Astrocyte of the spinal cord (primary cell): ENCODE measurements around the gene FAM124B.

ENCODE experiments used
- DNase-seq: peaks from one replicate; pipeline ENCODE4 v3.0.0; 2011; ENCODE audit warnings: low read depth, low spot score
- H3K4me3 ChIP-seq: 2 replicates; pipeline ENCODE4 v1.5.1; 2011; ENCODE audit warnings: low read depth, mild to moderate bottlenecking, low read length, moderate library complexity
- CTCF ChIP-seq: IDR thresholded peaks from 2 replicates; pipeline ENCODE4 v1.5.1; 2012; ENCODE audit warnings: low read depth, mild to moderate bottlenecking, low read length, inconsistent platforms
- in situ Hi-C: cut with HindIII; loops from 2 replicates; pipeline ENCODE4 v1.10.0; 2017; ENCODE audit warnings: low sequenced_read_pairs

Gene FAM124B

GRCh38 chr2:224333726-224334482, 68.0 kb downstream of the FAM124B start:
- no peak overlapping the region for H3K4me3 ChIP-seq
- DNase-seq: no peak
- in situ Hi-C loops: no loop called here
- no peak for TF ChIP-seq CTCF

GRCh38 chr2:224331698-224332097, 70.2 kb downstream of the FAM124B start:
- in situ Hi-C loops: no loop called here
- no peak overlapping the region for H3K4me3 ChIP-seq
- no peak for DNase-seq
- no peak for TF ChIP-seq CTCF

- no peak overlapping the region for H3K4me3 ChIP-seq
- no peak for DNase-seq
- in situ Hi-C loops: no loop called here
- TF ChIP-seq CTCF: no peak
Measured at GRCh38 chr2:224328798-224329197, 73.1 kb downstream of the FAM124B start.
